GM15510 (cell line): Measurements from ENCODE around the gene UNKL.

Experiments
- POLR2A ChIP-seq: IDR thresholded peaks from 3 replicates; pipeline ENCODE4 v1.6.1; 2011; ENCODE audit warnings: borderline replicate concordance; ENCODE audit not compliant: insufficient read length; ENCODE audit errors: extremely low read depth

UNKL gene

GRCh38 chr16:1437606-1438005, 23.1 kb upstream of the UNKL start:
- TF ChIP-seq POLR2A = no peak

GRCh38 chr16:1436731-1437355, 22.3 kb upstream of the UNKL start:
- no peak for TF ChIP-seq POLR2A

GRCh38 chr16:1435921-1436697, 21.6 kb upstream of the UNKL start:
- no peak for TF ChIP-seq POLR2A

GRCh38 chr16:1434644-1435592, 20.4 kb upstream of the UNKL start:
- TF ChIP-seq POLR2A = no peak

GRCh38 chr16:1433756-1434155, 19.3 kb upstream of the UNKL start:
- TF ChIP-seq POLR2A = no peak

GRCh38 chr16:1433263-1433560, 18.7 kb upstream of the UNKL start:
- no peak for TF ChIP-seq POLR2A

- no peak for TF ChIP-seq POLR2A
These were observed 18.1 kb upstream of the UNKL start for GRCh38 chr16:1432388-1433262.

- no peak for TF ChIP-seq POLR2A
These were observed 17.2 kb upstream of the UNKL start for GRCh38 chr16:1431497-1432270.

- TF ChIP-seq POLR2A = no peak
These were observed 16.4 kb upstream of the UNKL start, which contains the start of gene PERCC1 for GRCh38 chr16:1430759-1431496. PERCC1 (plus strand) TSS chr16:1431078; CDS start chr16:1432594, 1,516 bp downstream.

GRCh38 chr16:1430214-1430758, 15.8 kb upstream of the UNKL start:
- no peak for TF ChIP-seq POLR2A

- TF ChIP-seq POLR2A = no peak
These were observed 15.1 kb upstream of the UNKL start for GRCh38 chr16:1429631-1430030.

GRCh38 chr16:1429012-1429411, 14.5 kb upstream of the UNKL start:
- TF ChIP-seq POLR2A = no peak

GRCh38 chr16:1428511-1428910, 14.0 kb upstream of the UNKL start:
- peak; percentile 28 for TF ChIP-seq POLR2A
